Thoracic aorta (tissue), 2 donors: ENCODE measurements around the gene TSPYL4. TPM values are rescaled to one million over a fixed set of nuclear protein-coding genes. Genes with fewer than 3 reads are reported as not detected.
A peak's percentile ranks its signal among the peaks of the same experiment; 100 is the strongest.

ENCODE experiments used
- ATAC-seq: fragments of 150-250 bp; one replicate; pipeline ENCODE4 v1.8.0; 2017; ENCODE audit warnings: low read depth; ENCODE audit not compliant: insufficient number of reproducible peaks, low FRiP score
- DNase-seq: peaks from one replicate; pipeline ENCODE4 v3.0.0-alpha.2; 2020; ENCODE audit warnings: low spot score
- H3K27ac ChIP-seq, 2 donors: fragments of 200-600 bp; sonication (generic); 1 replicate in 1 of 2; 2 replicates in 1 of 2; pipeline ENCODE4 v1.5.1; 2016; ENCODE audit warnings: mild to moderate bottlenecking in 2 of 2, moderate library complexity in 2 of 2
- H3K27me3 ChIP-seq: fragments of 200-600 bp; sonication (generic); replicated peaks from 2 replicates; pipeline ENCODE4 v1.6.0; 2016; ENCODE audit warnings: mild to moderate bottlenecking; ENCODE audit not compliant: insufficient read depth
- H3K36me3 ChIP-seq: fragments of 200-600 bp; sonication (generic); one replicate; pipeline ENCODE4 v1.5.1; 2016
- H3K4me1 ChIP-seq, 2 donors: fragments of 200-600 bp; sonication (generic); 1 replicate in 1 of 2; 2 replicates in 1 of 2; pipeline versions ENCODE4 v1.5.1 to v1.6.0; 2016; ENCODE audit warnings: low read depth in 2 of 2, mild to moderate bottlenecking in 1 of 2; ENCODE audit not compliant: control insufficient read depth in 1 of 2
- H3K4me3 ChIP-seq: fragments of 200-600 bp; sonication (generic); 2 replicates; pipeline ENCODE4 v1.5.1; 2016; ENCODE audit warnings: mild to moderate bottlenecking
- H3K9me3 ChIP-seq: fragments of 200-600 bp; sonication (generic); 2 replicates; pipeline ENCODE4 v1.5.1; 2016
- CTCF ChIP-seq: fragments of 200-600 bp; sonication (generic); IDR thresholded peaks from one replicate; pipeline ENCODE4 v1.5.1; 2019; ENCODE audit warnings: antibody characterized with exemption
- total RNA-seq, 2 donors: library from RNA; depleted of rRNA; stranded (reverse); fragments of >200 nt; gene quantifications; one replicate each; pipeline versions ENCODE4 v1.1.0 to v1.2.3, GENCODE V29; 2016

The TSPYL4 gene
- total RNA-seq, 2 donors from 2014 or later, result 13.1 to 18.0 TPM

GRCh38 chr6:116246089-116246488 is 7.8 kb downstream of the TSPYL4 start:
- Histone ChIP-seq H3K36me3 (peaks cover 4% of the 10 kb centered on the region), H3K27me3 (no peaks in the 10 kb centered on the region), H3K4me3 (no peak overlapping the region), H3K9me3 (no peaks in the 10 kb centered on the region), H3K27ac (peak overlapping the region in 1 of 2 donors; percentile 55), H3K4me1 (peaks cover 18 to 29% of the 10 kb centered on the region in 2 donors)
- DNase-seq, result no peak
- TF ChIP-seq CTCF, result no peak
- ATAC-seq, result no peak

GRCh38 chr6:116244284-116244683 is 9.6 kb downstream of the TSPYL4 start:
- TF ChIP-seq CTCF, result no peak
- peaks cover 2 to 11% of the 10 kb centered on the region in 2 donors for H3K4me1 ChIP-seq
- H3K27me3 ChIP-seq, result no peaks in the 10 kb centered on the region
- no peak overlapping the region for H3K27ac ChIP-seq
- peaks cover 4% of the 10 kb centered on the region for H3K36me3 ChIP-seq
- no peak overlapping the region for H3K4me3 ChIP-seq
- ATAC-seq (no peak), DNase-seq (no peak)
- H3K9me3 ChIP-seq, result no peaks in the 10 kb centered on the region

- no peak for ATAC-seq
- Histone ChIP-seq H3K27me3 (no peaks in the 10 kb centered on the region), H3K9me3 (no peaks in the 10 kb centered on the region), H3K36me3 (peaks cover 13% of the 10 kb centered on the region), H3K4me3 (no peak overlapping the region), H3K4me1 (no peaks in the 10 kb centered on the region), H3K27ac (no peak overlapping the region)
- TF ChIP-seq CTCF, result no peak
- DNase-seq, result no peak
These were observed 14.0 kb downstream of the TSPYL4 start for GRCh38 chr6:116239856-116240255.

GRCh38 chr6:116239256-116239655 is 14.6 kb downstream of the TSPYL4 start:
- no peak for TF ChIP-seq CTCF
- Histone ChIP-seq H3K9me3 (no peaks in the 10 kb centered on the region), H3K4me1 (no peaks in the 10 kb centered on the region), H3K27me3 (no peaks in the 10 kb centered on the region), H3K27ac (no peak overlapping the region), H3K36me3 (peaks cover 10% of the 10 kb centered on the region), H3K4me3 (no peak overlapping the region)
- DNase-seq, result no peak
- ATAC-seq, result no peak

- Histone ChIP-seq H3K27ac (no peak overlapping the region), H3K4me1 (no peaks in the 10 kb centered on the region), H3K36me3 (peaks cover 9% of the 10 kb centered on the region), H3K27me3 (no peaks in the 10 kb centered on the region), H3K4me3 (no peak overlapping the region), H3K9me3 (no peaks in the 10 kb centered on the region)
- no peak for TF ChIP-seq CTCF
- DNase-seq (no peak), ATAC-seq (no peak)
These were observed 15.8 kb downstream of the TSPYL4 start for GRCh38 chr6:116238083-116238482.
